NB4 (cell line): ENCODE measurements around the gene ARHGAP24.

ENCODE experiments used
- DNase-seq: peaks from one replicate; pipeline ENCODE4 v3.0.0; 2010; ENCODE audit warnings: low read depth
- H3K4me3 ChIP-seq: one replicate; pipeline ENCODE4 v1.5.1; 2011; ENCODE audit warnings: mild to moderate bottlenecking, low read depth, low read length, moderate library complexity
- CTCF ChIP-seq: IDR thresholded peaks from one replicate; pipeline ENCODE4 v1.5.1; 2012; ENCODE audit warnings: low read depth, low read length
- MAX ChIP-seq: IDR thresholded peaks from 2 replicates; pipeline ENCODE4 v1.6.1; 2011; ENCODE audit warnings: low read depth, low read length
- MYC ChIP-seq: IDR thresholded peaks from 2 replicates; pipeline ENCODE4 v1.6.1; 2011; ENCODE audit warnings: low read depth, low read length
- POLR2A ChIP-seq: IDR thresholded peaks from 2 replicates; pipeline ENCODE4 v1.6.1; 2011; ENCODE audit warnings: mild to moderate bottlenecking; ENCODE audit not compliant: insufficient read length; ENCODE audit errors: extremely low read depth

ARHGAP24 gene

GRCh38 chr4:85570388-85570787, 95.4 kb downstream of the ARHGAP24 start:
- no peak overlapping the region for H3K4me3 ChIP-seq
- no peak for DNase-seq
- TF ChIP-seq CTCF (no peak), POLR2A (no peak), MAX (no peak), MYC (no peak)

- DNase-seq: no peak
- no peak for TF ChIP-seq MAX
- TF ChIP-seq MYC: no peak
- TF ChIP-seq POLR2A: no peak
- TF ChIP-seq CTCF: no peak
- H3K4me3 ChIP-seq: no peak overlapping the region
These were observed 96.1 kb downstream of the ARHGAP24 start for GRCh38 chr4:85571008-85571407.

- no peak overlapping the region for H3K4me3 ChIP-seq
These were observed 98.3 kb downstream of the ARHGAP24 start for GRCh38 chr4:85573270-85573669.

GRCh38 chr4:85577307-85577706, 102.4 kb downstream of the ARHGAP24 start:
- H3K4me3 ChIP-seq: no peak overlapping the region
- TF ChIP-seq POLR2A (no peak), MAX (no peak), CTCF (no peak), MYC (no peak)
- no peak for DNase-seq

More at GRCh38 chr4:85573270-85573669, 98.3 kb downstream of the ARHGAP24 start:
- DNase-seq: no peak
- TF ChIP-seq POLR2A (no peak), MYC (no peak), CTCF (no peak), MAX (no peak)

GRCh38 chr4:85579942-85580341, 105.0 kb downstream of the ARHGAP24 start:
- no peak for DNase-seq
- H3K4me3 ChIP-seq: no peak overlapping the region
- TF ChIP-seq MYC: no peak
- no peak for TF ChIP-seq MAX
- no peak for TF ChIP-seq POLR2A
- TF ChIP-seq CTCF: no peak

GRCh38 chr4:85580489-85580888, 105.5 kb downstream of the ARHGAP24 start:
- H3K4me3 ChIP-seq: no peak overlapping the region
- no peak for DNase-seq
- no peak for TF ChIP-seq CTCF
- TF ChIP-seq MYC: no peak
- TF ChIP-seq MAX: no peak
- no peak for TF ChIP-seq POLR2A
